Measurements from ENCODE around the gene LCE2D. TPM values are rescaled to one million over a fixed set of nuclear protein-coding genes. Genes with fewer than 3 reads are reported as not detected.

LCE2D gene
- total RNA-seq, 1 donor from 2014 or later = 0.49 TPM

DNA sequence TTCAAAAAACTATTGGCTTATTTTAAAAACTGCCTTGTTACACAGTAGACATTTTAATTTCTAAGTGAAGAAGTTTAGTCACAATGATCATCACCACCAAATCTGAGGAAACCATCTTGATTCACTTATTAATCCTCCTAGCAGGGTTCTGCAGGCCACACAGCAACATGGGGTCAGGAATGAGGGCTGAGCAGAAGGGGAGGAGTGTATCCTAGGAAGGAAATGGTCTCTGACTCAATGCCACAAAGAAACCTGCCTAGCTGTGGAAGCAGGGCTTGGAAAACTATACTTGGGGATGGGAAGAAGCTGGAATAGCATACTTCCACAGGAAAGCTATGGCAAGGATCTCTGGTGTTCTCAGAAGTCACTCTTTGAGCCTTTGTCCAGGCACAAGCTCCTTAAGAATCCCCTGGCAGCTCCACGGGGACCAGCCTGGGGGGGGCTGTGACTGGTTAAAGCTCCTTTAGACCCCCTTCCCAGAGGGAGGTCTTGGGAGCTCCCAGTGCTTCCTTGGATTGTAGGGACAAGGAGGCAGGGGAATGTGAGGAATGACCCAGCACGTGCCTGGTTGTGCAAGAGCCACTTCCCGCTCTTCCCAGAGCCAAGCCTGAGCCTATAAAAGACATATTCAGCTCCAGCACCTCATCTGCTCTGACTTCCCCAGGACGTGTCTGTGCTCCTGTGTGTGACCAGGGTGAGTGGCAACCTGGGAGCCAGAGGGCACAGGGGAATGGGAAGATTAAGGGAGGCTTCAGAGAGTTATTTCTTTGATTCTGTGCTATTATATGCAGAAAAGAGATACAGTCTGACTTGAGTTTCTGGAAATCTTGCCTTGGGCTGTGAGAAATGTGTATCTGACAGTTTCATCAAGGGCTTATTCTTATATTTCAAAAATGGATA lies 34.8 kb downstream of the LCE2D start, which contains the start of gene LCE2A:
LCE2A (plus strand) TSS at position 645 of the 900 bp plus-strand sequence. CDS start 557 bp downstream, outside the sequence.
- DNase-seq = no peak

DNA sequence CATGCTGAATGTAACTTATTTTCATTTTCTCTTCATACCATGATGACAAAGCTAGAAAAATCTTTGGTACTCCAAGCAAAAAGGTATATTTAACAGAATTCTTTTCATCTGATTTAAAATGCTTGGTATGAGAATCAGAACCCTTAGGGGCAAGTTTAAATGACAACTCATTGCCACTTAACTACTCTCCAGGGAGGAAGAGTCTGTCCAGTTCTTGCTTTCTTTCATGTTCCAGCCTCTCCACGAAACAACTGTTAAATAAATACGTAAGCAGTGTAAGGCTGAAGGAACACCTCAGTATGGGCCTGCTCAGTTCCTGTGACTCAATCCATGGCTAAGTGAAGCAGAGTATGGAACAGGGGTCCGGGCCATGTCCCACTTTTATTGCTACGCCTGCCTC lies 36.6 kb downstream of the LCE2D start:
- DNase-seq = no peak

- no peak for DNase-seq
These were observed 44.7 kb downstream of the LCE2D start, which contains the start of gene LCE4A for GRCh38 chr1:152707860-152708259. TSS of gene LCE4A (plus strand) at chr1:152708160. CDS start at chr1:152709076, 916 bp downstream.

Small RNA genes lying within 50 kb of the gene (small RNA-seq; reads per million reads assigned to genes)
- gene LCE3A (ENCODE audit: low replicate concordance) (not detected), gene LCE3B (ENCODE audit: low replicate concordance) (not detected)

Other genes with a start within 250 kb of the LCE2D start
- 4.3 TPM for gene CRNN, start 249.1 kb upstream of the LCE2D start, total RNA-seq
- not detected for gene LCE5A, start 152.6 kb upstream of the LCE2D start, total RNA-seq
- 5.0 TPM for gene CRCT1, start 148.9 kb upstream of the LCE2D start, total RNA-seq
- gene LCE3E, start 96.6 kb upstream of the LCE2D start, total RNA-seq = 1.3 TPM
- 1.9 TPM for gene LCE3D, start 82.9 kb upstream of the LCE2D start, total RNA-seq
- not detected for gene LCE3C, start 63.1 kb upstream of the LCE2D start, total RNA-seq
- not detected for gene LCE3B, start 49.6 kb upstream of the LCE2D start, total RNA-seq
- not detected for gene LCE3A, start 40.3 kb upstream of the LCE2D start, total RNA-seq
- 3.4 TPM for gene LCE2C, start 11.9 kb downstream of the LCE2D start, total RNA-seq
- gene LCE2B, start 22.7 kb downstream of the LCE2D start, total RNA-seq = 5.9 TPM
- gene LCE2A, start 35.0 kb downstream of the LCE2D start, total RNA-seq = 1.2 TPM
- gene LCE4A, start 44.8 kb downstream of the LCE2D start, total RNA-seq = not detected
- 0.89 TPM for gene KPRP, start 94.6 kb downstream of the LCE2D start, total RNA-seq
- gene LCE1F, start 111.8 kb downstream of the LCE2D start, total RNA-seq = not detected
- 0.59 TPM for gene LCE1E, start 122.9 kb downstream of the LCE2D start, total RNA-seq
- gene LCE1D, start 133.3 kb downstream of the LCE2D start, total RNA-seq = 1.4 TPM
- 9.3 TPM for gene LCE1C, start 143.3 kb downstream of the LCE2D start, total RNA-seq
- 1.9 TPM for gene LCE1B, start 148.6 kb downstream of the LCE2D start, total RNA-seq
- gene LCE1A, start 164.1 kb downstream of the LCE2D start, total RNA-seq = 1.7 TPM
- gene LCE6A, start 179.5 kb downstream of the LCE2D start, total RNA-seq = 4.4 TPM
- gene LCE7A, start 196.6 kb downstream of the LCE2D start, total RNA-seq = not detected
- gene SMCP, start 214.9 kb downstream of the LCE2D start, total RNA-seq = not detected
- 71.5 TPM for gene IVL, start 245.2 kb downstream of the LCE2D start, total RNA-seq